HEK293T (cell line): ENCODE results near the gene AWAT2.

Source experiments
- CTCF ChIA-PET: fragments of 350-600 bp; formaldehyde crosslinking; extraction: SDS; loops from one replicate; lab custom pipeline; 2021; ENCODE audit warnings: antibody characterized with exemption, inconsistent platforms; lab: Yijun Ruan, JAX
- POLR2A ChIA-PET: fragments of 350-600 bp; formaldehyde crosslinking; extraction: SDS; loops from one replicate; lab custom pipeline; 2020; ENCODE audit warnings: antibody characterized with exemption, inconsistent platforms; lab: Yijun Ruan, JAX
- DNase-seq: peaks from one replicate; pipeline ENCODE4 v3.0.0; 2012; ENCODE audit warnings: mixed read lengths; ENCODE audit errors: extremely low spot score
- ARNT ChIP-seq: fragments of 450-650 bp; IDR thresholded peaks from 2 replicates; pipeline ENCODE4 v1.6.1; 2017; ENCODE audit warnings: mild to moderate bottlenecking
- BHLHE40 ChIP-seq: fragments of 450-650 bp; IDR thresholded peaks from 2 replicates; pipeline ENCODE4 v1.6.1; 2016; ENCODE audit warnings: mild to moderate bottlenecking, moderate library complexity, borderline replicate concordance
- CTBP1 ChIP-seq: fragments of 450-650 bp; IDR thresholded peaks from 2 replicates; pipeline ENCODE4 v1.6.1; 2016; ENCODE audit warnings: borderline replicate concordance
- ELF4 ChIP-seq: fragments of 450-650 bp; IDR thresholded peaks from 2 replicates; pipeline ENCODE4 v1.6.1; 2017; ENCODE audit warnings: antibody characterized with exemption
- FOXA1 ChIP-seq: fragments of 450-650 bp; IDR thresholded peaks from 2 replicates; pipeline ENCODE4 v1.6.1; 2016; ENCODE audit warnings: mild to moderate bottlenecking
- FOXK2 ChIP-seq: fragments of 450-650 bp; IDR thresholded peaks from 2 replicates; pipeline ENCODE4 v1.6.1; 2016; ENCODE audit warnings: mild to moderate bottlenecking
- FOXM1 ChIP-seq: fragments of 450-650 bp; IDR thresholded peaks from 2 replicates; pipeline ENCODE4 v1.6.1; 2017; ENCODE audit warnings: mild to moderate bottlenecking, borderline replicate concordance
- HDGF ChIP-seq: fragments of 450-650 bp; IDR thresholded peaks from 2 replicates; pipeline ENCODE4 v1.6.1; 2017; ENCODE audit warnings: antibody characterized with exemption, borderline replicate concordance
- L3MBTL2 ChIP-seq: fragments of 450-650 bp; conservative IDR thresholded peaks from 2 replicates; pipeline ENCODE4 v1.6.1; 2016; ENCODE audit warnings: mild to moderate bottlenecking
- LEF1 ChIP-seq: fragments of 450-650 bp; IDR thresholded peaks from 2 replicates; pipeline ENCODE4 v1.6.1; 2017; ENCODE audit warnings: mild to moderate bottlenecking, borderline replicate concordance
- NFRKB ChIP-seq: fragments of 450-650 bp; IDR thresholded peaks from 2 replicates; pipeline ENCODE4 v1.6.1; 2016; ENCODE audit warnings: mild to moderate bottlenecking, moderate library complexity
- PKNOX1 ChIP-seq: fragments of 450-650 bp; IDR thresholded peaks from 2 replicates; pipeline ENCODE4 v1.6.1; 2016
- SP1 ChIP-seq: fragments of 450-650 bp; IDR thresholded peaks from 2 replicates; pipeline ENCODE4 v1.6.1; 2017
- SUZ12 ChIP-seq: fragments of 450-650 bp; IDR thresholded peaks from 2 replicates; pipeline ENCODE4 v1.6.1; 2016; ENCODE audit warnings: mild to moderate bottlenecking
- TARDBP ChIP-seq: fragments of 450-650 bp; IDR thresholded peaks from 2 replicates; pipeline ENCODE4 v1.6.1; 2016
- ZNF384 ChIP-seq: fragments of 450-650 bp; IDR thresholded peaks from 2 replicates; pipeline ENCODE4 v1.6.1; 2016

AWAT2 gene

DNA sequence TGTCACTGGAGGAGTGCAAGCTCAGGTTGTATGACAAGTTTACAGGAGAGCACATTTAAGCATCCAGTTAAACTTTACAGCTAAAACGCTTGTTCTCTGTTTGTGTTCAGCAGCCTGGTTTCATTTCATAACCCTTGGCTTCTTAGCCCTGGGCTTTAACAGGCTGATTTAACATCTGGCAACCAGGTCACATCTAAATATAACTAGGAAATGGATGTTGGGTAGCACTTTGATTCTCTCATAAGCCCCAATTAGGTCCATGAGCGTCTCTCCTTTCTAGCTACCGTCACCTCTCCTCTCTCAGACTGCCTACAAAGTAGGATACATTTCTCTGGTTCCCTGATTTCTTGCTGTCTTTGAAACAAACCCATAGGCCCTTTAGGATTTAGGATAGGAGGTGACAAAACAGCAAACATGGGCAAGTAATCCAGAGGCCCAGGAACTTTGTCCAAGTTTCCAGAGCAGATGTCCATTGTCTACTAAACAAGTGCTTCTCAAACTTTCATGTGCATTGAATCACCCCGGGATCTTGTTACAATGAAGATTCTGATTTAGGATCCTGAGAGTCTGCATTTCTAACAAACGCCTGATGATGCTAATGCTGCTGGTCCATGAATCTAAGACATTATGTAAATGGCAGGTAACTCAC, 35.0 kb upstream of the AWAT2 start:
- DNase-seq, result no peak
- ChIA-PET CTCF (no interaction called here), POLR2A (no interaction called here)
- TF ChIP-seq CTBP1 (no peak), LEF1 (no peak), BHLHE40 (no peak), SP1 (no peak), HDGF (no peak), PKNOX1 (no peak), ZNF384 (no peak)

DNA sequence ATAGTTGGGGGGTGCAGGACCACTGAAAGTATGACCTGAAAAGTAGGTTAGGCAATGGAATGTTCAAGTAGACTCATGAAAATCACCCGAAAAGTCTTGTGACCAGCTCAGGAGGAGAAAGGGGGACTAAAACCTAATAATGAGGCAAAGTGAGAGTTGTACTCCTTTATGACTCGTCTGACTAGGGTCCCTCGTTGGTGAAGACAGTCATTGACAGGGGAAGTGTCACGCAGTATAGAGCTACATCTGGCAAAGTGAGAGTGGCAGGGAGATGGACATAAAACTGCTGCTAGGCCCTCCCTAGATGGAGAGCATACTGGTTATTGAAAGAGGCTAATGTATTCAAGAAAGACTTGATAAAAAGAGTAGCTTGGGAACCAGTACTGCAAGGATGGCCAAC, 33.0 kb upstream of the AWAT2 start:
- no peak for DNase-seq
- TF ChIP-seq L3MBTL2 (no peak), ELF4 (no peak), FOXM1 (no peak), HDGF (no peak), SUZ12 (no peak), LEF1 (no peak), ARNT (no peak), ZNF384 (no peak), FOXA1 (no peak)
- ChIA-PET CTCF (interaction anchor here (0.9 to 1.2 kb wide), 2 partner anchors 14 to 51 kb away, joined by 3 to 6 read pairs; no protein-coding TSS in a partner anchor), POLR2A (no interaction called here)

DNA sequence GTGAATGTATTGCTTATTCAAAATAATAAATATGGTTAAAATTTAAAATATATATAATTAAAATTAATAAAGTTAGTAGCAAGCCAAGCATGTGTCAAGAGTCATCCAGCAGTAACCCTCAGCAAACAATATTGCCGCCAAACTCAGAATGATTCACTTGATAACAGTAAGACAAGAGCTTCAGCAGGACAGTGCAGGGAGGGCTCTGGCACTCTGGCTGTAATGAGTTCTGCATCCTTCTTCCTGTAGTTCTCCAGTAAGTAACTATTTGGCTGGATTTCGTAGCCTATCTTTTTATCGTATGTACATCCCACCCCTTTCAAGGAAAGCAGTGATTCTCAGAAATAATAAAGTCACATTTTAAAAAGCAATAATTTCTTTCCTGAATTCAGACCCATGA, 30.1 kb upstream of the AWAT2 start:
- no peak for DNase-seq
- ChIA-PET CTCF (interaction anchor here (1.1 kb wide), 1 partner anchor 17 kb away, joined by 3 read pairs; no protein-coding TSS in a partner anchor), POLR2A (no interaction called here)
- TF ChIP-seq BHLHE40 (no peak), FOXA1 (no peak), FOXK2 (no peak), ARNT (no peak), FOXM1 (no peak), SUZ12 (no peak), HDGF (no peak), TARDBP (no peak), PKNOX1 (no peak), NFRKB (no peak), ELF4 (no peak), SP1 (no peak), L3MBTL2 (no peak), LEF1 (no peak), CTBP1 (no peak), ZNF384 (no peak)

GRCh38 chrX:70079297-70079696, 29.6 kb upstream of the AWAT2 start:
- POLR2A ChIA-PET, result no interaction called here
- TF ChIP-seq FOXM1 (no peak), ZNF384 (no peak)
- CTCF ChIA-PET, result interaction anchor here (1.1 kb wide), 1 partner anchor 18 kb away, joined by 3 read pairs; no protein-coding TSS in a partner anchor
- DNase-seq, result no peak

DNA sequence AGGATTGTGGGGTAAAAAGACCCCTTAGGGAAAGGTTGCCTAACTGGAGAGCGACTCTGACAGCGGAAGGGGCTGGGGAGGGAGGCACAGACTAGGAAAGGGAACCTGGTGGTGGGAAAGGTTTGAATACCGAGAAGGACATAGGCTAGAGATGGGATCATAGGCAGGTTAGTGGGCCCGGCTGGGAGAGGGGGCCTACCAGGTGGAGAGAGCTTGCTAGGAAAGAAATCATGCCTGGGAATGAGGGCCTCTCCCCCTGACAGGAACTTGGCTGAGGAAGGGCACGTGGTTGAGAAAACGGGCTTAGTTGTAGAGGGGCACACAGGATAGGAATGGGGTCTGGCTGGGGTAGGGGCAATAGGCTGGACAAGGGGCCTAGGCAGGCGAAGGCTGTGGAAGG, 16.9 kb upstream of the AWAT2 start:
- ChIA-PET CTCF (no interaction called here), POLR2A (no interaction called here)
- no peak for TF ChIP-seq ELF4

GRCh38 chrX:70062961-70063550, 13.3 kb upstream of the AWAT2 start:
- ChIA-PET CTCF (no interaction called here), POLR2A (no interaction called here)
- no peak for DNase-seq
- no peak for TF ChIP-seq LEF1
- no peak for TF ChIP-seq ZNF384

More for the DNA sequence above, 16.9 kb upstream of the AWAT2 start:
- no peak for DNase-seq

DNA sequence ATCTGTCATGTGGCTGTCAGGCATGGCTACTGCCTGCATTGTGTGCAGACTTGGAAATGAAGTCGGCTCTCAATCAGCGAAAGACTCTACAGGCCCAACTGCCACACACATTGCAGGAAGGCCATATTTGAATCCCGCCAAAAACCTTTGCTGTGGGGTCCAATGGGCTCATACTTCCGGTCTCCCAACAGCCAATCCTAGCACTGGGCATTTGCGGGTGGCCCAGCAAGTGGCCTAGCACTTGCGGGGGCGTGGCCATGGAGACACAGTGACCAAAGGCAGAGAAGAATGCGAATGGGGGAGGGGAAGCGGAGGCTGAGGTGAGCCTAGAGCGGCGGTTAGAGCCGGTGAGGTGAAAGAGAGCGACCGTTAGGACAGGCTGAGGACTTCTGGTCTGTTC, 12.3 kb upstream of the AWAT2 start, which contains the start of gene OTUD6A:
Gene OTUD6A (plus strand): TSS at position 382 of the 400 bp plus-strand sequence. CDS start 68 bp downstream, outside the sequence.
- CTCF ChIA-PET, result no interaction called here
- DNase-seq, result no peak
- POLR2A ChIA-PET, result no interaction called here
- TF ChIP-seq HDGF (no peak), PKNOX1 (no peak), SUZ12 (no peak), FOXA1 (no peak)
